ENCODE results near the gene SLC16A7. TPM values are rescaled to one million over a fixed set of nuclear protein-coding genes. Genes with fewer than 3 reads are reported as not detected.

Gene SLC16A7
- total and polyA plus RNA-seq, 10 donors = 3.2 to 98.8 (median 60.9) TPM

DNA sequence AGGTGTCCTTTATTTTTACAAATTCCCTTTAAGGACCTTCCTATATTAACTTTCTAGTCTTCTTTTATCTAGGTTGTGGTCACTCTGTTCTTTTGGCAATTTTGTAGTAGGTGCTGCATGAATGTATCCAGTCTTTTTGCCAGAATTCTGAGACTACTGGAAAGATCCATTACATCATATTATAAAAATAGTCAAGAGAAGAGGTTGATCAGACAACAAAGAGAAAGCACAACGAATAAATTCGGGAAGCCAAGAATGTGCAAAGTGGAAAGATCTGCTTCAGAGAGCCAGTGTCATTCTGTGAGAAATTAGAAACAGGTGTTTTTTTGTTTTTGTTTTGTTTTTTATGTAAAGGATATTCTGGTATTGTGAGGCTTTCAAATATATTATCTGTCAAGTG is 15.8 kb upstream of the SLC16A7 start:
- no peak for TF ChIP-seq CTCF (IDR thresholded peaks at IDR 0.05 in 8 of 11, conservative IDR thresholded peaks at IDR 0.05 in 3 of 11)
- TF ChIP-seq POLR2A (IDR thresholded peaks at IDR 0.05) = no peak
- TF ChIP-seq POLR2AphosphoS5 (IDR thresholded peaks at IDR 0.05) = no peak
- no peak for DNase-seq
- H3K4me3 ChIP-seq = no peak overlapping the region
- H3K27me3 ChIP-seq (replicated peaks in 1 of 7) = no peaks in the 10 kb centered on the region
- no peaks in the 10 kb centered on the region for H3K9me3 ChIP-seq
- H3K4me1 ChIP-seq = peaks cover 0 to 13% (median 0%) of the 10 kb centered on the region in 6 donors
- intact Hi-C loops (cut with DNase I; ENCODE audit: low total_unique reads) = no loop called here
- no peak overlapping the region for H3K27ac ChIP-seq
- H3K36me3 ChIP-seq = no peaks in the 10 kb centered on the region
- 74 to 89% (median 81%) methylated on average over 2 of the region's 2 CpGs for WGBS, 5 donors

GRCh38 chr12:59583003-59583712 is 12.7 kb upstream of the SLC16A7 start:
- no peak overlapping the region for H3K4me3 ChIP-seq
- no peaks in the 10 kb centered on the region for H3K27me3 ChIP-seq (replicated peaks in 1 of 7)
- TF ChIP-seq CTCF (IDR thresholded peaks at IDR 0.05 in 8 of 11, conservative IDR thresholded peaks at IDR 0.05 in 3 of 11) = no peak
- no peak for TF ChIP-seq POLR2A (IDR thresholded peaks at IDR 0.05)
- no peak for TF ChIP-seq POLR2AphosphoS5 (IDR thresholded peaks at IDR 0.05)
- no peaks in the 10 kb centered on the region for H3K9me3 ChIP-seq
- H3K27ac ChIP-seq = no peak overlapping the region
- intact Hi-C loops (cut with DNase I; ENCODE audit: low total_unique reads) = no loop called here
- WGBS, 5 donors = 55 to 79% (median 78%) methylated on average over 1 of the region's 1 CpG
- H3K36me3 ChIP-seq = no peaks in the 10 kb centered on the region
- H3K4me1 ChIP-seq = peaks cover 0 to 7% (median 0%) of the 10 kb centered on the region in 6 donors
- DNase-seq = no peak

GRCh38 chr12:59587710-59588109 is 8.1 kb upstream of the SLC16A7 start:
- no peaks in the 10 kb centered on the region for H3K36me3 ChIP-seq
- H3K9me3 ChIP-seq = no peaks in the 10 kb centered on the region
- H3K4me3 ChIP-seq = no peak overlapping the region
- 71 to 88% (median 76%) methylated on average over 1 of the region's 1 CpG for WGBS, 5 donors
- no peaks in the 10 kb centered on the region for H3K27me3 ChIP-seq (replicated peaks in 1 of 7)
- no peaks in the 10 kb centered on the region for H3K4me1 ChIP-seq
- no peak for DNase-seq
- TF ChIP-seq POLR2A (IDR thresholded peaks at IDR 0.05) (no peak), CTCF (IDR thresholded peaks at IDR 0.05 in 8 of 11, conservative IDR thresholded peaks at IDR 0.05 in 3 of 11) (no peak), POLR2AphosphoS5 (IDR thresholded peaks at IDR 0.05) (no peak)
- intact Hi-C loops (cut with DNase I; ENCODE audit: low total_unique reads) = no loop called here
- no peak overlapping the region for H3K27ac ChIP-seq

DNA sequence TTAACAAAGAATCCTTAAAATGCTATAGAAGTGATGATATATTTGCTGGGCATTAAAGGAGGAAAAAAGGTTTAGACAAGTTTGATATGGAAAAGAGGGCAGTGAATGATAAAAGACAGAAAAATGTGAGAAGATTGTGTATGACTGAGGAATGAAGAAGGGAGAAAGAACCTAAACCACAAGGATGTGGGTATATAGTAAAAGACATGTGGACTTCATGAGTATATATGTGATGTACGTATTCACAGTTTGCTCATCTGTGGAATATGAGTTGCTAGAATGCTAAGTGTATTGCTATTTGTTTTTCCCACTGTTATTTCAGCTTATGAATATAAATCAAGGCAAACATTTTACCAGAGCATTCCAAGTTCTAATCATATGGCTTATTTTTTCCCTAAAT is 2.1 kb upstream of the SLC16A7 start:
- WGBS, 5 donors = 86 to 100% (median 97%) methylated on average over 1 of the region's 1 CpG
- Histone ChIP-seq H3K27me3 (replicated peaks in 1 of 7) (no peaks in the 10 kb centered on the region), H3K4me3 (no peak overlapping the region), H3K36me3 (no peaks in the 10 kb centered on the region), H3K27ac (no peak overlapping the region), H3K9me3 (no peaks in the 10 kb centered on the region), H3K4me1 (peaks cover 15 to 36% (median 24%) of the 10 kb centered on the region in 6 donors)
- TF ChIP-seq CTCF (IDR thresholded peaks at IDR 0.05 in 8 of 11, conservative IDR thresholded peaks at IDR 0.05 in 3 of 11) = no peak
- intact Hi-C loops (cut with DNase I; ENCODE audit: low total_unique reads) = no loop called here
- no peak for DNase-seq
